Ectodermal cell (in vitro differentiated cells): ENCODE measurements around the gene GSTT2. TPM values are rescaled to one million over a fixed set of nuclear protein-coding genes. Genes with fewer than 3 reads are reported as not detected.
"Not testable (repeated sequence)": the region's sequence is repeated elsewhere in the genome, so short reads cannot be mapped to it uniquely, and the experiment has no call there.

Source experiments
- H3K27ac ChIP-seq: 2 replicates; pipeline ENCODE4 v1.7.0; 2013; ENCODE audit warnings: mild to moderate bottlenecking, low read depth, low read length; ENCODE audit not compliant: insufficient read depth, poor library complexity, severe bottlenecking
- H3K27me3 ChIP-seq: 2 replicates; pipeline ENCODE4 v1.7.0; 2013; ENCODE audit warnings: mild to moderate bottlenecking, low read length; ENCODE audit not compliant: insufficient read depth, control insufficient read depth, poor library complexity, severe bottlenecking
- H3K36me3 ChIP-seq: one replicate; pipeline ENCODE4 v1.7.0; 2013; ENCODE audit warnings: low read length; ENCODE audit not compliant: control insufficient read depth, insufficient read depth
- H3K4me1 ChIP-seq: one replicate; pipeline ENCODE4 v1.7.0; 2013; ENCODE audit warnings: low read length; ENCODE audit not compliant: control insufficient read depth, insufficient read depth
- H3K4me3 ChIP-seq: 2 replicates; pipeline ENCODE4 v1.7.0; 2013; ENCODE audit warnings: low read depth, low read length, control low read depth; ENCODE audit not compliant: insufficient read depth
- H3K9me3 ChIP-seq: 2 replicates; pipeline ENCODE4 v1.7.0; 2013; ENCODE audit warnings: mild to moderate bottlenecking, low read length, moderate library complexity; ENCODE audit not compliant: control insufficient read depth
- WGBS, 2 experiments: methylation state at CpG; one replicate each; pipeline ENCODE4 v1.1.7; 2013; ENCODE audit warnings: missing lambda C conversion rate in 2 of 2; 5-methylcytosine and 5-hydroxymethylcytosine counted together
- polyA plus RNA-seq, 4 experiments: library from polyadenylated mRNA; stranded (reverse); fragments of 50-300 nt; gene quantifications; one replicate each; pipeline ENCODE4 v1.2.3, GENCODE V29; 2013

The GSTT2 gene
- 0.48 TPM for polyA plus RNA-seq (2013, experiment 1 of 4)
- polyA plus RNA-seq (2013, experiment 2 of 4): 0.68 TPM
- 0.27 TPM for polyA plus RNA-seq (2013, experiment 3 of 4)
- 0.36 TPM for polyA plus RNA-seq (2013, experiment 4 of 4)

GRCh38 chr22:23979557-23980240 lies at the start of gene GSTT2:
GSTT2 (plus strand) TSS chr22:23980134.
- WGBS, 2 experiments: no CpG with 5 or more reads among the region's 41 CpGs
- H3K4me1 ChIP-seq: not testable (repeated sequence)

GRCh38 chr22:23938328-23939016 lies 41.5 kb upstream of the GSTT2 start:
- no peaks in the 10 kb centered on the region for H3K4me1 ChIP-seq
- no peaks in the 10 kb centered on the region for H3K9me3 ChIP-seq
- H3K36me3 ChIP-seq: no peaks in the 10 kb centered on the region
- no peak overlapping the region for H3K27ac ChIP-seq
- no peak overlapping the region for H3K4me3 ChIP-seq
- no peaks in the 10 kb centered on the region for H3K27me3 ChIP-seq
- 96 to 98% methylated on average over 4 to 5 of the region's 5 CpGs for WGBS, 2 experiments

More at GRCh38 chr22:23979557-23980240, at the start of gene GSTT2:
- H3K27me3 ChIP-seq, H3K9me3 ChIP-seq, H3K4me3 ChIP-seq, H3K36me3 ChIP-seq, H3K27ac ChIP-seq: not testable (repeated sequence)

- no peak overlapping the region for H3K4me3 ChIP-seq
- WGBS, 2 experiments: 78 to 86% methylated on average over 3 of the region's 3 CpGs
- H3K4me1 ChIP-seq: no peaks in the 10 kb centered on the region
- H3K9me3 ChIP-seq: no peaks in the 10 kb centered on the region
- no peaks in the 10 kb centered on the region for H3K36me3 ChIP-seq
- no peaks in the 10 kb centered on the region for H3K27me3 ChIP-seq
- H3K27ac ChIP-seq: no peak overlapping the region
Measured at GRCh38 chr22:23939017-23939357, 40.9 kb upstream of the GSTT2 start.

GRCh38 chr22:23940166-23940565 lies 39.8 kb upstream of the GSTT2 start:
- not testable (repeated sequence) for H3K27ac ChIP-seq, H3K4me1 ChIP-seq, H3K27me3 ChIP-seq, H3K9me3 ChIP-seq, H3K36me3 ChIP-seq, H3K4me3 ChIP-seq
- no CpG with 5 or more reads among the region's 14 CpGs for WGBS, 2 experiments

GRCh38 chr22:23947391-23947790 lies 32.5 kb upstream of the GSTT2 start:
- H3K4me1 ChIP-seq, H3K4me3 ChIP-seq, H3K27ac ChIP-seq, H3K36me3 ChIP-seq, H3K27me3 ChIP-seq, H3K9me3 ChIP-seq: not testable (repeated sequence)
- WGBS, 2 experiments: 89% methylated on average over 2 to 3 of the region's 3 CpGs

GRCh38 chr22:23949764-23950163 lies 30.2 kb upstream of the GSTT2 start:
- H3K36me3 ChIP-seq, H3K27ac ChIP-seq, H3K27me3 ChIP-seq, H3K4me1 ChIP-seq, H3K4me3 ChIP-seq, H3K9me3 ChIP-seq: not testable (repeated sequence)
- 86 to 89% methylated on average over 15 to 17 of the region's 18 CpGs for WGBS, 2 experiments

- H3K4me1 ChIP-seq, H3K27me3 ChIP-seq, H3K27ac ChIP-seq, H3K36me3 ChIP-seq, H3K9me3 ChIP-seq, H3K4me3 ChIP-seq: not testable (repeated sequence)
- 76 to 82% methylated on average over 2 of the region's 2 CpGs for WGBS, 2 experiments
Measured at GRCh38 chr22:23951383-23951782, 28.6 kb upstream of the GSTT2 start.

GRCh38 chr22:23952794-23953405 lies 27.0 kb upstream of the GSTT2 start:
- H3K27ac ChIP-seq, H3K27me3 ChIP-seq, H3K9me3 ChIP-seq, H3K36me3 ChIP-seq, H3K4me3 ChIP-seq, H3K4me1 ChIP-seq: not testable (repeated sequence)
- WGBS, 2 experiments: 77 to 78% methylated on average over 11 of the region's 11 CpGs

GRCh38 chr22:23953485-23953884 lies 26.4 kb upstream of the GSTT2 start:
- WGBS, 2 experiments: 82 to 85% methylated on average over 3 of the region's 4 CpGs
- H3K4me1 ChIP-seq, H3K27ac ChIP-seq, H3K27me3 ChIP-seq, H3K9me3 ChIP-seq, H3K36me3 ChIP-seq, H3K4me3 ChIP-seq: not testable (repeated sequence)

- not testable (repeated sequence) for H3K27ac ChIP-seq, H3K4me3 ChIP-seq, H3K27me3 ChIP-seq, H3K4me1 ChIP-seq, H3K9me3 ChIP-seq, H3K36me3 ChIP-seq
- 80 to 83% methylated on average over 8 of the region's 8 CpGs for WGBS, 2 experiments
Measured at GRCh38 chr22:23954193-23954990, 25.5 kb upstream of the GSTT2 start.
